NCI-H2227 treated with DMSO at 0.1 percent for 48 hours (cell line): ENCODE measurements around the gene TAS2R46.
"Not testable (repeated sequence)": the region's sequence is repeated elsewhere in the genome, so short reads cannot be mapped to it uniquely, and the experiment has no call there.

ENCODE experiments used
- DNase-seq: peaks from one replicate; lab custom pipeline; 2025; lab: John Stamatoyannopoulos, UW

Gene TAS2R46

GRCh38 chr12:11039171-11039570 is 22.9 kb downstream of the TAS2R46 start:
- DNase-seq, result no peak

GRCh38 chr12:11033959-11034358 is 28.1 kb downstream of the TAS2R46 start:
- not testable (repeated sequence) for DNase-seq

- DNase-seq, result no peak
These were observed 30.8 kb downstream of the TAS2R46 start, which contains the start of gene TAS2R31 for GRCh38 chr12:11031307-11031706. TSS of gene TAS2R31 (minus strand) at chr12:11031407. CDS start at chr12:11031335, 72 bp downstream.

- no peak for DNase-seq
These were observed 36.0 kb downstream of the TAS2R46 start for GRCh38 chr12:11026118-11026517.

- DNase-seq, result no peak
These were observed 38.7 kb downstream of the TAS2R46 start for GRCh38 chr12:11023387-11023786.

- DNase-seq, result no peak
These were observed 39.6 kb downstream of the TAS2R46 start, which contains the start of gene TAS2R19 for GRCh38 chr12:11022520-11022919. TSS of gene TAS2R19 (minus strand) at chr12:11022620. CDS start at chr12:11022571, 49 bp downstream.

- DNase-seq, result no peak
These were observed 45.2 kb downstream of the TAS2R46 start for GRCh38 chr12:11016937-11017336.

GRCh38 chr12:11015775-11016430 is 46.2 kb downstream of the TAS2R46 start:
- DNase-seq, result no peak

- DNase-seq, result no peak
These were observed 47.9 kb downstream of the TAS2R46 start for GRCh38 chr12:11014234-11014633.
